WTC11 (cell line): ENCODE measurements around the gene CCDC201. TPM values are rescaled to one million over a fixed set of nuclear protein-coding genes. Genes with fewer than 3 reads are reported as not detected.

ENCODE experiments used
- ATF1 ChIP-seq: sonication (generic); formaldehyde crosslinking; IDR thresholded peaks from 2 replicates; pipeline ENCODE4 v1.8.1; 2023; ENCODE audit warnings: mild to moderate bottlenecking, moderate library complexity, missing genetic modification reagents
- CBFB ChIP-seq: sonication (generic); formaldehyde crosslinking; IDR thresholded peaks from 2 replicates; pipeline ENCODE4 v1.8.1; 2022; ENCODE audit warnings: mild to moderate bottlenecking, low read depth, missing genetic modification reagents
- CREB1 ChIP-seq: sonication (generic); formaldehyde crosslinking; IDR thresholded peaks from 2 replicates; pipeline ENCODE4 v1.8.0; 2023; ENCODE audit warnings: mild to moderate bottlenecking, missing genetic modification reagents
- EMX1 ChIP-seq: fragments of 250-450 bp; sonication (Bioruptor Pico); IDR thresholded peaks from 2 replicates; pipeline ENCODE4 v1.8.0; 2021; ENCODE audit warnings: mild to moderate bottlenecking
- FOXK1 ChIP-seq: sonication (generic); formaldehyde crosslinking; IDR thresholded peaks from 2 replicates; pipeline ENCODE4 v1.8.0; 2022; ENCODE audit warnings: mild to moderate bottlenecking, moderate library complexity, missing genetic modification reagents
- MYBL2 ChIP-seq: sonication (generic); formaldehyde crosslinking; IDR thresholded peaks from 2 replicates; pipeline ENCODE4 v1.8.1; 2023; ENCODE audit warnings: mild to moderate bottlenecking, moderate library complexity, missing genetic modification reagents
- NFE2L1 ChIP-seq: sonication (generic); formaldehyde crosslinking; IDR thresholded peaks from 2 replicates; pipeline ENCODE4 v1.8.1; 2023; ENCODE audit warnings: missing genetic modification reagents
- NR1H2 ChIP-seq: sonication (generic); formaldehyde crosslinking; IDR thresholded peaks from 2 replicates; pipeline ENCODE4 v1.9.0; 2021; ENCODE audit warnings: mild to moderate bottlenecking, moderate library complexity, missing genetic modification reagents
- RELA ChIP-seq: sonication (generic); formaldehyde crosslinking; IDR thresholded peaks from 2 replicates; pipeline ENCODE4 v1.8.1; 2022; ENCODE audit warnings: missing genetic modification reagents, mild to moderate bottlenecking, borderline replicate concordance
- SMAD3 ChIP-seq: sonication (generic); formaldehyde crosslinking; IDR thresholded peaks from 2 replicates; pipeline ENCODE4 v1.8.0; 2022; ENCODE audit warnings: missing genetic modification reagents, mild to moderate bottlenecking, borderline replicate concordance
- TCF7 ChIP-seq: sonication (generic); formaldehyde crosslinking; IDR thresholded peaks from 2 replicates; pipeline ENCODE4 v1.8.0; 2022; ENCODE audit warnings: mild to moderate bottlenecking, low read depth, missing genetic modification reagents, moderate library complexity
- TEAD4 ChIP-seq: sonication (generic); formaldehyde crosslinking; IDR thresholded peaks from 2 replicates; pipeline ENCODE4 v1.8.0; 2022; ENCODE audit warnings: mild to moderate bottlenecking, missing genetic modification reagents
- ZNF121 ChIP-seq: sonication (generic); formaldehyde crosslinking; IDR thresholded peaks from 2 replicates; pipeline ENCODE4 v1.8.0; 2023; ENCODE audit warnings: missing genetic modification reagents
- ZNF219 ChIP-seq: sonication (generic); formaldehyde crosslinking; IDR thresholded peaks from 2 replicates; pipeline ENCODE4 v1.8.0; 2023; ENCODE audit warnings: missing genetic modification reagents, mild to moderate bottlenecking, borderline replicate concordance
- ZNF671 ChIP-seq: fragments of 250-450 bp; sonication (Bioruptor Pico); IDR thresholded peaks from 2 replicates; pipeline ENCODE4 v1.8.0; 2021; ENCODE audit warnings: mild to moderate bottlenecking
- total RNA-seq: library from RNA; stranded (reverse); gene quantifications from 3 replicates; pipeline ENCODE4 v1.2.3, GENCODE V29; 2021
- TF ChIP-seq, protein P1 (sequence below): sonication (generic); formaldehyde crosslinking; IDR thresholded peaks from 2 replicates; pipeline ENCODE4 v1.8.1; 2023; ENCODE audit warnings: mild to moderate bottlenecking, missing genetic modification reagents
- TF ChIP-seq, protein P2 (sequence below): fragments of 200-600 bp; IDR thresholded peaks from 2 replicates; pipeline ENCODE4 v1.8.0; 2022; ENCODE audit warnings: antibody characterized with exemption
- TF ChIP-seq, protein P3 (sequence below): sonication (generic); formaldehyde crosslinking; IDR thresholded peaks from 2 replicates; pipeline ENCODE4 v1.8.0; 2022; ENCODE audit warnings: mild to moderate bottlenecking, missing genetic modification reagents
- TF ChIP-seq, protein P4 (sequence below): fragments of 250-450 bp; sonication (Bioruptor Pico); IDR thresholded peaks from 2 replicates; pipeline ENCODE4 v2.1.2; 2022; ENCODE audit warnings: mild to moderate bottlenecking, moderate library complexity
- TF ChIP-seq, protein P5 (sequence below): sonication (generic); formaldehyde crosslinking; IDR thresholded peaks from 2 replicates; pipeline ENCODE4 v1.8.0; 2022; ENCODE audit warnings: mild to moderate bottlenecking, missing genetic modification reagents
- TF ChIP-seq, protein P6 (sequence below): sonication (generic); formaldehyde crosslinking; IDR thresholded peaks from 2 replicates; pipeline ENCODE4 v1.8.0; 2022; ENCODE audit warnings: mild to moderate bottlenecking, missing genetic modification reagents
- TF ChIP-seq, protein P7 (sequence below): sonication (generic); formaldehyde crosslinking; IDR thresholded peaks from 2 replicates; pipeline ENCODE4 v1.8.1; 2023; ENCODE audit warnings: mild to moderate bottlenecking, missing genetic modification reagents, borderline replicate concordance
- TF ChIP-seq, protein P8 (sequence below): sonication (generic); formaldehyde crosslinking; IDR thresholded peaks from 2 replicates; pipeline ENCODE4 v1.8.1; 2022; ENCODE audit warnings: low read depth, missing genetic modification reagents, borderline replicate concordance
- TF ChIP-seq, protein P9 (sequence below): sonication (generic); formaldehyde crosslinking; IDR thresholded peaks from 2 replicates; pipeline ENCODE4 v1.8.1; 2023; ENCODE audit warnings: mild to moderate bottlenecking, missing genetic modification reagents, moderate library complexity

CCDC201 gene
- total RNA-seq, 1 experiment from 2014 or later: not detected

DNA sequence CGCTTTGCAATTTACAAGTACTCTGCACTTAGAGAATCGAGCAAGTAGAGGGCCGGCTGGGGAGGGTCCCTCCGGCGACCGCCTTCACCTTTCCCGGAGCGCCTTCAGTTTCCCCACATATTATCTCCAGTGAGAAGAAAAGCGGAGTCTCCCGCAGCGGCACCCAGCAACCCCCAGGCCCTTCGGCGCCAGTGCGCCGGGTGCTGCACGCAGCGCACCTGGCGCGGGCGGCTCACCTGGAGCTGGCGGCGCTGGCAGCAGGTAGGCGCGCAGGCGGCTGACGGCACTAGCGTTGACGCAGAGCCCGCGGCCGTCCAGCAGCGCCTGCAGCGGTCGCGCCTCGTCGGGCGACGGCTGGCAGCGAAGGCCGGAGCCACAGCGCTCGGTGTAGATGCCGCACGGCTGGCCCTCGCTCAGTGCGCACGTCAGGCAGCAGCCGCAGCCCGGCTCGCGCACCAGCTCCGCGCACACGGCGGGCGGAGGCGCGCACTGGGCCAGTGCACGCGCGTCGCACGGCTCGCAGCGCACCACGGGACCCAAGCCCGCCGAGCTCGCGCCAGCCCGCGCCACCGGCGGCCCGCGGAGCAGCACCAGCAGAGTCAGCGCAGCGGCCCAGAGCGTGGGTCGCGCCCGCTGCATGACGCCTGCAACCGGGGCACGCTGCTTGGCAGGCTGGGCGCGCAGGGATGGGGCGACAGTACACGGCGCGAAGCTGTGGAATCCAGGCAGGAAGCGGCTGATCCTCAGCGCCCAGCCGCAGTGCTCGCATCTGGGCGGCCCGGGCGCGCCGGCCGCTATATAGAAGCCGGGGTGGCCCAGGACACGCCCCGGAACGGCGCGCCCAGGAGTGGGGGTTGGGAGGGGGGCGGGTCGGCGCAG is 47.9 kb upstream of the CCDC201 start, which contains the start of gene IGFBP3 (continued):
- TF ChIP-seq, protein P1, sequence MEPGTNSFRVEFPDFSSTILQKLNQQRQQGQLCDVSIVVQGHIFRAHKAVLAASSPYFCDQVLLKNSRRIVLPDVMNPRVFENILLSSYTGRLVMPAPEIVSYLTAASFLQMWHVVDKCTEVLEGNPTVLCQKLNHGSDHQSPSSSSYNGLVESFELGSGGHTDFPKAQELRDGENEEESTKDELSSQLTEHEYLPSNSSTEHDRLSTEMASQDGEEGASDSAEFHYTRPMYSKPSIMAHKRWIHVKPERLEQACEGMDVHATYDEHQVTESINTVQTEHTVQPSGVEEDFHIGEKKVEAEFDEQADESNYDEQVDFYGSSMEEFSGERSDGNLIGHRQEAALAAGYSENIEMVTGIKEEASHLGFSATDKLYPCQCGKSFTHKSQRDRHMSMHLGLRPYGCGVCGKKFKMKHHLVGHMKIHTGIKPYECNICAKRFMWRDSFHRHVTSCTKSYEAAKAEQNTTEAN: no peak
- no peak for TF ChIP-seq NR1H2 (CRISPR knock-in tag)
- no peak for TF ChIP-seq CBFB
- TF ChIP-seq, protein P2, sequence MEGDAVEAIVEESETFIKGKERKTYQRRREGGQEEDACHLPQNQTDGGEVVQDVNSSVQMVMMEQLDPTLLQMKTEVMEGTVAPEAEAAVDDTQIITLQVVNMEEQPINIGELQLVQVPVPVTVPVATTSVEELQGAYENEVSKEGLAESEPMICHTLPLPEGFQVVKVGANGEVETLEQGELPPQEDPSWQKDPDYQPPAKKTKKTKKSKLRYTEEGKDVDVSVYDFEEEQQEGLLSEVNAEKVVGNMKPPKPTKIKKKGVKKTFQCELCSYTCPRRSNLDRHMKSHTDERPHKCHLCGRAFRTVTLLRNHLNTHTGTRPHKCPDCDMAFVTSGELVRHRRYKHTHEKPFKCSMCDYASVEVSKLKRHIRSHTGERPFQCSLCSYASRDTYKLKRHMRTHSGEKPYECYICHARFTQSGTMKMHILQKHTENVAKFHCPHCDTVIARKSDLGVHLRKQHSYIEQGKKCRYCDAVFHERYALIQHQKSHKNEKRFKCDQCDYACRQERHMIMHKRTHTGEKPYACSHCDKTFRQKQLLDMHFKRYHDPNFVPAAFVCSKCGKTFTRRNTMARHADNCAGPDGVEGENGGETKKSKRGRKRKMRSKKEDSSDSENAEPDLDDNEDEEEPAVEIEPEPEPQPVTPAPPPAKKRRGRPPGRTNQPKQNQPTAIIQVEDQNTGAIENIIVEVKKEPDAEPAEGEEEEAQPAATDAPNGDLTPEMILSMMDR: no peak
- TF ChIP-seq, protein P3, sequence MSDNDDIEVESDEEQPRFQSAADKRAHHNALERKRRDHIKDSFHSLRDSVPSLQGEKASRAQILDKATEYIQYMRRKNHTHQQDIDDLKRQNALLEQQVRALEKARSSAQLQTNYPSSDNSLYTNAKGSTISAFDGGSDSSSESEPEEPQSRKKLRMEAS (CRISPR knock-in tag): peak; percentile 29; the same call in 1 of the 2 replicates
- TF ChIP-seq, protein P4, sequence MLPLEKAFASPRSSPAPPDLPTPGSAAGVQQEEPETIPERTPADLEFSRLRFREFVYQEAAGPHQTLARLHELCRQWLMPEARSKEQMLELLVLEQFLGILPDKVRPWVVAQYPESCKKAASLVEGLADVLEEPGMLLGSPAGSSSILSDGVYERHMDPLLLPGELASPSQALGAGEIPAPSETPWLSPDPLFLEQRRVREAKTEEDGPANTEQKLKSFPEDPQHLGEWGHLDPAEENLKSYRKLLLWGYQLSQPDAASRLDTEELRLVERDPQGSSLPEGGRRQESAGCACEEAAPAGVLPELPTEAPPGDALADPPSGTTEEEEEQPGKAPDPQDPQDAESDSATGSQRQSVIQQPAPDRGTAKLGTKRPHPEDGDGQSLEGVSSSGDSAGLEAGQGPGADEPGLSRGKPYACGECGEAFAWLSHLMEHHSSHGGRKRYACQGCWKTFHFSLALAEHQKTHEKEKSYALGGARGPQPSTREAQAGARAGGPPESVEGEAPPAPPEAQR (CRISPR knock-in tag): no peak
- TF ChIP-seq ZNF671: no peak
- no peak for TF ChIP-seq SMAD3 (CRISPR knock-in tag)
- TF ChIP-seq NFE2L1 (CRISPR knock-in tag): no peak
- TF ChIP-seq ATF1 (CRISPR knock-in tag): no peak
- TF ChIP-seq MYBL2 (CRISPR knock-in tag): no peak
- TF ChIP-seq, protein P5, sequence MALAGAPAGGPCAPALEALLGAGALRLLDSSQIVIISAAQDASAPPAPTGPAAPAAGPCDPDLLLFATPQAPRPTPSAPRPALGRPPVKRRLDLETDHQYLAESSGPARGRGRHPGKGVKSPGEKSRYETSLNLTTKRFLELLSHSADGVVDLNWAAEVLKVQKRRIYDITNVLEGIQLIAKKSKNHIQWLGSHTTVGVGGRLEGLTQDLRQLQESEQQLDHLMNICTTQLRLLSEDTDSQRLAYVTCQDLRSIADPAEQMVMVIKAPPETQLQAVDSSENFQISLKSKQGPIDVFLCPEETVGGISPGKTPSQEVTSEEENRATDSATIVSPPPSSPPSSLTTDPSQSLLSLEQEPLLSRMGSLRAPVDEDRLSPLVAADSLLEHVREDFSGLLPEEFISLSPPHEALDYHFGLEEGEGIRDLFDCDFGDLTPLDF (CRISPR knock-in tag): no peak
- TF ChIP-seq, protein P6, sequence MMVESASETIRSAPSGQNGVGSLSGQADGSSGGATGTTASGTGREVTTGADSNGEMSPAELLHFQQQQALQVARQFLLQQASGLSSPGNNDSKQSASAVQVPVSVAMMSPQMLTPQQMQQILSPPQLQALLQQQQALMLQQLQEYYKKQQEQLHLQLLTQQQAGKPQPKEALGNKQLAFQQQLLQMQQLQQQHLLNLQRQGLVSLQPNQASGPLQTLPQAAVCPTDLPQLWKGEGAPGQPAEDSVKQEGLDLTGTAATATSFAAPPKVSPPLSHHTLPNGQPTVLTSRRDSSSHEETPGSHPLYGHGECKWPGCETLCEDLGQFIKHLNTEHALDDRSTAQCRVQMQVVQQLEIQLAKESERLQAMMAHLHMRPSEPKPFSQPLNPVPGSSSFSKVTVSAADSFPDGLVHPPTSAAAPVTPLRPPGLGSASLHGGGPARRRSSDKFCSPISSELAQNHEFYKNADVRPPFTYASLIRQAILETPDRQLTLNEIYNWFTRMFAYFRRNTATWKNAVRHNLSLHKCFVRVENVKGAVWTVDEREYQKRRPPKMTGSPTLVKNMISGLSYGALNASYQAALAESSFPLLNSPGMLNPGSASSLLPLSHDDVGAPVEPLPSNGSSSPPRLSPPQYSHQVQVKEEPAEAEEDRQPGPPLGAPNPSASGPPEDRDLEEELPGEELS (CRISPR knock-in tag): 0 out of 2 replicates have a peak, but pooled peaks have one; percentile 45
- TF ChIP-seq, protein P7, sequence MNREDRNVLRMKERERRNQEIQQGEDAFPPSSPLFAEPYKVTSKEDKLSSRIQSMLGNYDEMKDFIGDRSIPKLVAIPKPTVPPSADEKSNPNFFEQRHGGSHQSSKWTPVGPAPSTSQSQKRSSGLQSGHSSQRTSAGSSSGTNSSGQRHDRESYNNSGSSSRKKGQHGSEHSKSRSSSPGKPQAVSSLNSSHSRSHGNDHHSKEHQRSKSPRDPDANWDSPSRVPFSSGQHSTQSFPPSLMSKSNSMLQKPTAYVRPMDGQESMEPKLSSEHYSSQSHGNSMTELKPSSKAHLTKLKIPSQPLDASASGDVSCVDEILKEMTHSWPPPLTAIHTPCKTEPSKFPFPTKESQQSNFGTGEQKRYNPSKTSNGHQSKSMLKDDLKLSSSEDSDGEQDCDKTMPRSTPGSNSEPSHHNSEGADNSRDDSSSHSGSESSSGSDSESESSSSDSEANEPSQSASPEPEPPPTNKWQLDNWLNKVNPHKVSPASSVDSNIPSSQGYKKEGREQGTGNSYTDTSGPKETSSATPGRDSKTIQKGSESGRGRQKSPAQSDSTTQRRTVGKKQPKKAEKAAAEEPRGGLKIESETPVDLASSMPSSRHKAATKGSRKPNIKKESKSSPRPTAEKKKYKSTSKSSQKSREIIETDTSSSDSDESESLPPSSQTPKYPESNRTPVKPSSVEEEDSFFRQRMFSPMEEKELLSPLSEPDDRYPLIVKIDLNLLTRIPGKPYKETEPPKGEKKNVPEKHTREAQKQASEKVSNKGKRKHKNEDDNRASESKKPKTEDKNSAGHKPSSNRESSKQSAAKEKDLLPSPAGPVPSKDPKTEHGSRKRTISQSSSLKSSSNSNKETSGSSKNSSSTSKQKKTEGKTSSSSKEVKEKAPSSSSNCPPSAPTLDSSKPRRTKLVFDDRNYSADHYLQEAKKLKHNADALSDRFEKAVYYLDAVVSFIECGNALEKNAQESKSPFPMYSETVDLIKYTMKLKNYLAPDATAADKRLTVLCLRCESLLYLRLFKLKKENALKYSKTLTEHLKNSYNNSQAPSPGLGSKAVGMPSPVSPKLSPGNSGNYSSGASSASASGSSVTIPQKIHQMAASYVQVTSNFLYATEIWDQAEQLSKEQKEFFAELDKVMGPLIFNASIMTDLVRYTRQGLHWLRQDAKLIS (CRISPR knock-in tag): no peak
- no peak for TF ChIP-seq CREB1
- TF ChIP-seq FOXK1: peak; percentile 63; the same call in 1 of the 2 replicates
- TF ChIP-seq ZNF121 (CRISPR knock-in tag): no peak
- TF ChIP-seq, protein P8, sequence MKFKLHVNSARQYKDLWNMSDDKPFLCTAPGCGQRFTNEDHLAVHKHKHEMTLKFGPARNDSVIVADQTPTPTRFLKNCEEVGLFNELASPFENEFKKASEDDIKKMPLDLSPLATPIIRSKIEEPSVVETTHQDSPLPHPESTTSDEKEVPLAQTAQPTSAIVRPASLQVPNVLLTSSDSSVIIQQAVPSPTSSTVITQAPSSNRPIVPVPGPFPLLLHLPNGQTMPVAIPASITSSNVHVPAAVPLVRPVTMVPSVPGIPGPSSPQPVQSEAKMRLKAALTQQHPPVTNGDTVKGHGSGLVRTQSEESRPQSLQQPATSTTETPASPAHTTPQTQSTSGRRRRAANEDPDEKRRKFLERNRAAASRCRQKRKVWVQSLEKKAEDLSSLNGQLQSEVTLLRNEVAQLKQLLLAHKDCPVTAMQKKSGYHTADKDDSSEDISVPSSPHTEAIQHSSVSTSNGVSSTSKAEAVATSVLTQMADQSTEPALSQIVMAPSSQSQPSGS (CRISPR knock-in tag): no peak
- peak; percentile 36; the same call in 1 of the 2 replicates for TF ChIP-seq ZNF219
- no peak for TF ChIP-seq TCF7
- no peak for TF ChIP-seq EMX1 (CRISPR knock-in tag)
- TF ChIP-seq, protein P9, sequence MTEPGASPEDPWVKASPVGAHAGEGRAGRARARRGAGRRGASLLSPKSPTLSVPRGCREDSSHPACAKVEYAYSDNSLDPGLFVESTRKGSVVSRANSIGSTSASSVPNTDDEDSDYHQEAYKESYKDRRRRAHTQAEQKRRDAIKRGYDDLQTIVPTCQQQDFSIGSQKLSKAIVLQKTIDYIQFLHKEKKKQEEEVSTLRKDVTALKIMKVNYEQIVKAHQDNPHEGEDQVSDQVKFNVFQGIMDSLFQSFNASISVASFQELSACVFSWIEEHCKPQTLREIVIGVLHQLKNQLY (CRISPR knock-in tag): no peak
- TF ChIP-seq TEAD4 (CRISPR knock-in tag): no peak
- 0 out of 2 replicates have a peak, but pooled peaks have one; percentile 32 for TF ChIP-seq RELA (CRISPR knock-in tag)
